Esophagus muscularis mucosa (tissue), 3 donors: ENCODE measurements around the gene SYTL2.

Experiments used
- POLR2AphosphoS5 ChIP-seq, 2 donors: sonication (generic); formaldehyde crosslinking; IDR thresholded peaks; one replicate each; pipeline ENCODE4 v1.6.1; 2017; ENCODE audit warnings: antibody characterized with exemption in 2 of 2
- TF ChIP-seq, protein P1 (sequence below), 3 experiments: fragments of 200-600 bp in 2 of 3; fragments of 450-650 bp in 1 of 3; sonication (generic) in 2 of 3; IDR thresholded peaks; one replicate each; pipeline ENCODE4 v1.5.1; 2017 to 2019; ENCODE audit warnings: antibody characterized with exemption in 3 of 3, mild to moderate bottlenecking in 2 of 3, moderate library complexity in 1 of 3

DNA sequence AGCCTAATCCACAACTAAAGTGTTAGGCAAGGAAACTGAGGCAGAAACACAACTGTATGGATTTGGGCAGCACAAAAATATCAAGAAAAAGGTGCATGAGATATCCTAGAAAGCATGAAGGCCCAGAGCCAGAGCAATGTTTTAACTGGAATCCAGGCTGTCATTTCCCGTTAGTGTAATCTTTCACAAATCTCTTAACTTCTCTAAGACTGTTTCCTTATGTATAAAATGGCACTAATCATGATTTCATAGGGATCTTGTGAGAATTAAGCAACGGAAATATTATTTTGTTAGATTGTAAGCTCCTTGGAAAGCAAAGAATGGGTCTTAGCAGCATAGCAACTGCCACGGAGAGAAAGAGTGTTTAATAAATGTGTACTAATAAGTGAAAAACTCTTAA lies 14.7 kb upstream of the SYTL2 start:
- TF ChIP-seq POLR2AphosphoS5 (IDR thresholded peaks at IDR 0.05): no peak
- TF ChIP-seq, protein P1, sequence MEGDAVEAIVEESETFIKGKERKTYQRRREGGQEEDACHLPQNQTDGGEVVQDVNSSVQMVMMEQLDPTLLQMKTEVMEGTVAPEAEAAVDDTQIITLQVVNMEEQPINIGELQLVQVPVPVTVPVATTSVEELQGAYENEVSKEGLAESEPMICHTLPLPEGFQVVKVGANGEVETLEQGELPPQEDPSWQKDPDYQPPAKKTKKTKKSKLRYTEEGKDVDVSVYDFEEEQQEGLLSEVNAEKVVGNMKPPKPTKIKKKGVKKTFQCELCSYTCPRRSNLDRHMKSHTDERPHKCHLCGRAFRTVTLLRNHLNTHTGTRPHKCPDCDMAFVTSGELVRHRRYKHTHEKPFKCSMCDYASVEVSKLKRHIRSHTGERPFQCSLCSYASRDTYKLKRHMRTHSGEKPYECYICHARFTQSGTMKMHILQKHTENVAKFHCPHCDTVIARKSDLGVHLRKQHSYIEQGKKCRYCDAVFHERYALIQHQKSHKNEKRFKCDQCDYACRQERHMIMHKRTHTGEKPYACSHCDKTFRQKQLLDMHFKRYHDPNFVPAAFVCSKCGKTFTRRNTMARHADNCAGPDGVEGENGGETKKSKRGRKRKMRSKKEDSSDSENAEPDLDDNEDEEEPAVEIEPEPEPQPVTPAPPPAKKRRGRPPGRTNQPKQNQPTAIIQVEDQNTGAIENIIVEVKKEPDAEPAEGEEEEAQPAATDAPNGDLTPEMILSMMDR (IDR thresholded peaks at IDR 0.05): no peak
